Esophagus muscularis mucosa (tissue), 4 donors: ENCODE data around the gene CDKN2B-AS1. TPM values are rescaled to one million over a fixed set of nuclear protein-coding genes. Genes with fewer than 3 reads are reported as not detected.

Experiments used
- DNase-seq: peaks from one replicate; pipeline ENCODE4 v3.0.0-alpha.2; 2017; ENCODE audit errors: extremely low spot score
- H3K27ac ChIP-seq, 4 donors: fragments of 200-600 bp; sonication (generic); replicated peaks in 1 of 4; 1 replicate in 3 of 4; 2 replicates in 1 of 4; pipeline ENCODE4 v1.5.1; 2016 to 2019; ENCODE audit warnings: mild to moderate bottlenecking in 1 of 4
- H3K27me3 ChIP-seq, 4 donors: fragments of 200-600 bp; sonication (generic); one replicate each; pipeline versions ENCODE4 v1.5.1 to v1.6.0; 2016 to 2019
- H3K36me3 ChIP-seq, 4 donors: fragments of 200-600 bp; sonication (generic); one replicate each; pipeline ENCODE4 v1.5.1; 2016 to 2019
- H3K4me1 ChIP-seq, 4 donors: fragments of 200-600 bp; sonication (generic); one replicate each; pipeline ENCODE4 v1.5.1; 2016 to 2019
- H3K4me3 ChIP-seq, 4 donors: fragments of 200-600 bp; sonication (generic); 1 replicate in 2 of 4; 2 replicates in 2 of 4; pipeline ENCODE4 v1.5.1; 2016 to 2019; ENCODE audit warnings: mild to moderate bottlenecking in 4 of 4, moderate library complexity in 1 of 4
- H3K9me3 ChIP-seq, 4 donors: fragments of 200-600 bp; sonication (generic); 1 replicate in 3 of 4; 2 replicates in 1 of 4; pipeline ENCODE4 v1.5.1; 2016 to 2019
- EP300 ChIP-seq: sonication (generic); formaldehyde crosslinking; IDR thresholded peaks from one replicate; pipeline ENCODE4 v1.6.1; 2017; ENCODE audit warnings: antibody characterized with exemption
- POLR2A ChIP-seq: fragments of 450-650 bp; IDR thresholded peaks from one replicate; pipeline ENCODE4 v1.6.1; 2017; ENCODE audit warnings: antibody characterized with exemption, moderate library complexity, mild to moderate bottlenecking, low read depth
- POLR2AphosphoS5 ChIP-seq, 2 donors: sonication (generic); formaldehyde crosslinking; IDR thresholded peaks; one replicate each; pipeline ENCODE4 v1.6.1; 2017; ENCODE audit warnings: antibody characterized with exemption in 2 of 2
- WGBS: methylation state at CpG from one replicate; pipeline ENCODE4 v1.1.5; 2018; 5-methylcytosine and 5-hydroxymethylcytosine counted together
- intact Hi-C: fragments of 100-400 bp; cut with DNase I; formaldehyde crosslinking; loops from one replicate; pipeline ENCODE4 v1.15.1; 2023
- total RNA-seq, 4 donors: library from RNA; depleted of rRNA; stranded (reverse); fragments of >200 nt; gene quantifications; one replicate each; pipeline versions ENCODE4 v1.1.0 to v1.2.1, GENCODE V29; 2016
- TF ChIP-seq, protein P1 (sequence below), 3 experiments: fragments of 200-600 bp in 2 of 3; fragments of 450-650 bp in 1 of 3; sonication (generic) in 2 of 3; IDR thresholded peaks; one replicate each; pipeline ENCODE4 v1.5.1; 2017 to 2019; ENCODE audit warnings: antibody characterized with exemption in 3 of 3, mild to moderate bottlenecking in 2 of 3, moderate library complexity in 1 of 3

The CDKN2B-AS1 gene
- total RNA-seq, 4 donors from 2014 or later = 0.52 to 1.3 (median 0.85) TPM

DNA sequence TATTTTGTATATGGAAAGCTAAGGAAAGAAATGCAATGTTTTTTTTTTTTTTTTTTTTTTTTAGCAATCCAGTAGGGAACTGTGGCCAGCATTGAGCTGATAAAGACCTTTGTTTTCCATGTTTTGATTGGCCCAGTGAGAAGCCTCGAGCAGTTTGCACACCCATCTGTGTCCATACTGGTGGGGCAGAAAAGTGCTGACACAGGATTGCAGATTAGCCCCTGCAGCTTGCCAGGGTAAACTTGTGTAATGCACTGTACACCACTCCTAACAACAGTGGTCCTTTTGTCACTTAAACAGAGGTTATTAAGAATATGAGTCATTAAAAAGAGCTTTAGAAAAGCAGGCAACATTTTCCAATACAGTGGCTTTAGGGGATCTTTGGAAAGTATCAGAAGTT lies 147.3 kb downstream of the CDKN2B-AS1 start:
- 13% methylated on average over 1 of the region's 1 CpG for WGBS
- Histone ChIP-seq H3K27ac (no peak overlapping the region), H3K9me3 (no peaks in the 10 kb centered on the region), H3K27me3 (no peaks in the 10 kb centered on the region), H3K4me1 (no peaks in the 10 kb centered on the region), H3K4me3 (no peak overlapping the region), H3K36me3 (no peaks in the 10 kb centered on the region)
- no peak for DNase-seq
- intact Hi-C loops = no loop called here
- TF ChIP-seq POLR2A (no peak), POLR2AphosphoS5 (IDR thresholded peaks at IDR 0.05) (no peak), EP300 (no peak)
- TF ChIP-seq, protein P1, sequence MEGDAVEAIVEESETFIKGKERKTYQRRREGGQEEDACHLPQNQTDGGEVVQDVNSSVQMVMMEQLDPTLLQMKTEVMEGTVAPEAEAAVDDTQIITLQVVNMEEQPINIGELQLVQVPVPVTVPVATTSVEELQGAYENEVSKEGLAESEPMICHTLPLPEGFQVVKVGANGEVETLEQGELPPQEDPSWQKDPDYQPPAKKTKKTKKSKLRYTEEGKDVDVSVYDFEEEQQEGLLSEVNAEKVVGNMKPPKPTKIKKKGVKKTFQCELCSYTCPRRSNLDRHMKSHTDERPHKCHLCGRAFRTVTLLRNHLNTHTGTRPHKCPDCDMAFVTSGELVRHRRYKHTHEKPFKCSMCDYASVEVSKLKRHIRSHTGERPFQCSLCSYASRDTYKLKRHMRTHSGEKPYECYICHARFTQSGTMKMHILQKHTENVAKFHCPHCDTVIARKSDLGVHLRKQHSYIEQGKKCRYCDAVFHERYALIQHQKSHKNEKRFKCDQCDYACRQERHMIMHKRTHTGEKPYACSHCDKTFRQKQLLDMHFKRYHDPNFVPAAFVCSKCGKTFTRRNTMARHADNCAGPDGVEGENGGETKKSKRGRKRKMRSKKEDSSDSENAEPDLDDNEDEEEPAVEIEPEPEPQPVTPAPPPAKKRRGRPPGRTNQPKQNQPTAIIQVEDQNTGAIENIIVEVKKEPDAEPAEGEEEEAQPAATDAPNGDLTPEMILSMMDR (IDR thresholded peaks at IDR 0.05) = no peak

DNA sequence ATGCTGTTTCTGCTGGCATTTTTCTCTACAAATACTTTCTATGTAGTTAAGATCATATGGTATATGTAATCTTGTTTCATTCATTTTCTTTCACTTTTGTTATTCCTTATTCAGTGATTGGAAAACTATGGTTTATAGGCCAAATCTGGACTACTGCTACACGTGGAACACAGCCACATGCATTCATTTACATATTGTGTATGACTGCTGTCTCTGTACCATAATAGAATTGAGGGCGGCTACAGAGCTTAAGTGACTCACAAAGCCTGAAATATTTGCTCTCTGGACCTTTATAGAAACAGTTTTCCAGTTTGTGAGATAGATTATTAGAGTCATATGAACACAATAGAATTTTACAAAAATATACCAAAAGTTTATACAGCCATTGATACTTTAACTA lies 148.1 kb downstream of the CDKN2B-AS1 start:
- no peaks in the 10 kb centered on the region for H3K27me3 ChIP-seq
- H3K36me3 ChIP-seq = no peaks in the 10 kb centered on the region
- no peak overlapping the region for H3K4me3 ChIP-seq
- WGBS = 39% methylated on average over 2 of the region's 2 CpGs
- H3K27ac ChIP-seq = no peak overlapping the region
- no peak for TF ChIP-seq POLR2A
- TF ChIP-seq EP300 = no peak
- TF ChIP-seq, protein P1 (IDR thresholded peaks at IDR 0.05) = no peak
- no peak for TF ChIP-seq POLR2AphosphoS5 (IDR thresholded peaks at IDR 0.05)
- no peak for DNase-seq
- no peaks in the 10 kb centered on the region for H3K9me3 ChIP-seq
- H3K4me1 ChIP-seq = no peaks in the 10 kb centered on the region
- intact Hi-C loops = no loop called here

DNA sequence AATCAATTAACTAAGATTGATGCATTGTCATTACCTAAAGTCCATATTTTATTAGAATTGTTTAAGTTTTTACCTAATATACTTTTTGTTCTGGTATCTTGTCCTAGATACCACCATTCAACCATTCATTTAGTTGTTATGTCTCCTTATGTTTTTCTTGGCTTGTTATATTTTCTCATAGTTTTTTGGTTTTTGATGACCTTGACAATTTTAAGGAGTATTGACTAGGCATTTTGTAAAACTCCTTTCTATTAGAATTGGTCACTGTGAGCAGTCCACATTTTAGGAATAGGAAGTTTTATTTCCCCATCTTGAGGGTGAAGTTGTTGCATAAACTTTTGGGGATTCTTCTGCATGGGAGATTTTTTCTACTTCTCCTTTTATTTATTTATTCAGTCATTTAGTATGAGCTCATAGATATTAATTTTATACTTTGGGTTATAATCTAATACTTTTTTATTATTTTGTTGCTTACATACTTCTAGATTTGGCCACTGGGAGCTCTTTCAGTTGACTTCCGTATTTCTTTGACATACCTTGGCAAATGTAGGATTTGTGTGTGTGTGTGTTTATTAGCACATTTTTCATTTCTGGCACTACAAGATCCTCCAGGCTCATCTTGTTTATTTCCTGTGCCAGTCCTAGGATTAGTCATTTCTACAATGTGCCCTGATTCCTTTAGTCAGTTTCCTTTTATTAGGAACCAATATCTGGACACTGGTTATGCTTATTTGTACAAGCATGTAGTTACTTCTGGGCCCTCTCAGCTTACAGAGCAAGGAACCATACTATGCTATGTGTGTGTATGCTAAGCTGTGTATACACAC lies 149.4 kb downstream of the CDKN2B-AS1 start:
- Histone ChIP-seq H3K36me3 (no peaks in the 10 kb centered on the region), H3K9me3 (no peaks in the 10 kb centered on the region), H3K27me3 (no peaks in the 10 kb centered on the region), H3K4me1 (no peaks in the 10 kb centered on the region), H3K4me3 (no peak overlapping the region), H3K27ac (no peak overlapping the region)
- 0% methylated on average over 1 of the region's 1 CpG for WGBS
- DNase-seq = no peak
- intact Hi-C loops = no loop called here
- no peak for TF ChIP-seq POLR2A
- TF ChIP-seq EP300 = no peak
- no peak for TF ChIP-seq POLR2AphosphoS5 (IDR thresholded peaks at IDR 0.05)
- TF ChIP-seq, protein P1 (IDR thresholded peaks at IDR 0.05) = no peak

DNA sequence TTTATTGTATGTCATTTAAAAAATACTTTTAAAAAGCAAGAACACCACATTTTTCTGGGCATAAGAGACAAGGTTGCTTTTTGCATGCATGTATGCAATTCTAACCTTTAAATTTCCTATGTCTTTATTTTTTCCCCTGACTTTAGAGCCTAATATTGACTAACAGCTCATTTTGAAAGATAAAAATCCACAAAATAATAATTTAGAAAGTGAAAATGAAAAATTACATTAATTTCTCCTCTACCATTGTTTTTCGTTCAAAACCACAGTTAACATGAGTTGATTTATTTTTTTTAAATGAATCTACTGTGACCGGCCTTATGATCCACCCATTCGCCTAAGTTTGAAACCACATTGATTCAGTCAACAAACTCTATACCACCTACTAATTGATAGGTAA lies 152.0 kb downstream of the CDKN2B-AS1 start:
- Histone ChIP-seq H3K9me3 (no peaks in the 10 kb centered on the region), H3K27me3 (no peaks in the 10 kb centered on the region), H3K4me3 (no peak overlapping the region), H3K36me3 (no peaks in the 10 kb centered on the region), H3K4me1 (no peaks in the 10 kb centered on the region), H3K27ac (no peak overlapping the region)
- no peak for TF ChIP-seq POLR2A
- TF ChIP-seq POLR2AphosphoS5 (IDR thresholded peaks at IDR 0.05) = no peak
- TF ChIP-seq, protein P1 (IDR thresholded peaks at IDR 0.05) = no peak
- no peak for TF ChIP-seq EP300
- no peak for DNase-seq
- 82% methylated on average over 3 of the region's 3 CpGs for WGBS
- intact Hi-C loops = no loop called here
